ENCODE measurements around the gene SND1. TPM values are rescaled to one million over a fixed set of nuclear protein-coding genes. Genes with fewer than 3 reads are reported as not detected.
A peak's percentile ranks its signal among the peaks of the same experiment; 100 is the strongest.

Gene SND1
- total and polyA plus RNA-seq, 10 donors = 61.7 to 173 (median 116) TPM

DNA sequence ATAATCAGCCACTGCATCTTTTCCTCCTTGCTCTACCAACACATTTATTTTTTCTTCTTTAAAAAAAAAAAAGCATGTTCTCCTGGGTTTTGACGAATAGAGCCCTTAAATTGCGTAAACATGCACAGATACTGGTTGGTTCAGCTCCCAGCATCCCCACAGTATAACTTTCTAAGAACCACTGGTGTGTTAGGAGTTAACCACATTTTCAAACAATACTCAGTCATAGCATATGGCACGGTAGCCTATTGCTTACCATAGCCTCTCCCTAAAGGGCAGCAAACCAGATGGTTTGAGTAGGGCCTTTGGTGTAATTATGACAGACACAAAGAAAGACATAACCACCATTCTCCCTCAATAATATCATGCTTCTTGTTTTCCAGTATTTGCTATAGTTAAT, 234.3 kb downstream of the SND1 start:
- no peaks in the 10 kb centered on the region for H3K9me3 ChIP-seq
- no peak overlapping the region for H3K27ac ChIP-seq
- H3K4me3 ChIP-seq = no peak overlapping the region
- TF ChIP-seq, protein P1, sequence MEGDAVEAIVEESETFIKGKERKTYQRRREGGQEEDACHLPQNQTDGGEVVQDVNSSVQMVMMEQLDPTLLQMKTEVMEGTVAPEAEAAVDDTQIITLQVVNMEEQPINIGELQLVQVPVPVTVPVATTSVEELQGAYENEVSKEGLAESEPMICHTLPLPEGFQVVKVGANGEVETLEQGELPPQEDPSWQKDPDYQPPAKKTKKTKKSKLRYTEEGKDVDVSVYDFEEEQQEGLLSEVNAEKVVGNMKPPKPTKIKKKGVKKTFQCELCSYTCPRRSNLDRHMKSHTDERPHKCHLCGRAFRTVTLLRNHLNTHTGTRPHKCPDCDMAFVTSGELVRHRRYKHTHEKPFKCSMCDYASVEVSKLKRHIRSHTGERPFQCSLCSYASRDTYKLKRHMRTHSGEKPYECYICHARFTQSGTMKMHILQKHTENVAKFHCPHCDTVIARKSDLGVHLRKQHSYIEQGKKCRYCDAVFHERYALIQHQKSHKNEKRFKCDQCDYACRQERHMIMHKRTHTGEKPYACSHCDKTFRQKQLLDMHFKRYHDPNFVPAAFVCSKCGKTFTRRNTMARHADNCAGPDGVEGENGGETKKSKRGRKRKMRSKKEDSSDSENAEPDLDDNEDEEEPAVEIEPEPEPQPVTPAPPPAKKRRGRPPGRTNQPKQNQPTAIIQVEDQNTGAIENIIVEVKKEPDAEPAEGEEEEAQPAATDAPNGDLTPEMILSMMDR (IDR thresholded peaks at IDR 0.05 in 8 of 11, conservative IDR thresholded peaks at IDR 0.05 in 3 of 11) = no peak
- no peak for TF ChIP-seq POLR2A (IDR thresholded peaks at IDR 0.05)
- intact Hi-C loops (cut with DNase I; ENCODE audit: low total_unique reads) = no loop called here
- no peaks in the 10 kb centered on the region for H3K27me3 ChIP-seq (replicated peaks in 1 of 7)
- 74 to 83% (median 74%) methylated on average over 3 of the region's 3 CpGs for WGBS, 5 donors
- peaks cover 0 to 32% (median 15%) of the 10 kb centered on the region in 6 donors for H3K36me3 ChIP-seq
- H3K4me1 ChIP-seq = peaks cover 0 to 41% (median 16%) of the 10 kb centered on the region in 6 donors
- DNase-seq = no peak

DNA sequence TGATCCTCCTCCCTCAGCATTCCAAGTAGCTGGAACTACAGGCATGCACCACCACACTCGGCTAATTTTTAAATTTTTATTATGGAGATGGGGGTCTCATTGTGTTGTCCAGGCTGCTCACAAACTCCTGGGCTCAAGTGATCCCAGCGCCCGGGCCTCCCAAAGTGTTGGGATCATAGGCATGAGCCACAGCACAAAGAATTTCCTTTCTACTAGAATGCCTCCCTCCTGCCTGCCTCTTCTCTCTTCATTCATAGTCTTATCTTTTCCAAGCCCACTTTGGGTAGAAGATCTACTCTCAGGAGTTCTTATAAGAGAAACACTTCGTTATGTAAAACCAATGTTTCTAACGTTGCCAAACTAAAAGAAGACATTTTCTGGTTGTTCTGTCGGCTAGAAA, 235.1 kb downstream of the SND1 start:
- peaks cover 0 to 40% (median 15%) of the 10 kb centered on the region in 6 donors for H3K36me3 ChIP-seq
- peaks cover 0 to 37% (median 16%) of the 10 kb centered on the region in 6 donors for H3K4me1 ChIP-seq
- no peaks in the 10 kb centered on the region for H3K27me3 ChIP-seq (replicated peaks in 1 of 7)
- H3K9me3 ChIP-seq = no peaks in the 10 kb centered on the region
- DNase-seq = no peak
- no peak overlapping the region for H3K4me3 ChIP-seq
- TF ChIP-seq POLR2AphosphoS5 (IDR thresholded peaks at IDR 0.05) = no peak
- no peak for TF ChIP-seq POLR2A (IDR thresholded peaks at IDR 0.05)
- TF ChIP-seq, protein P1 (IDR thresholded peaks at IDR 0.05 in 8 of 11, conservative IDR thresholded peaks at IDR 0.05 in 3 of 11) = no peak
- 94 to 98% (median 95%) methylated on average over 6 of the region's 6 CpGs for WGBS, 5 donors
- no peak overlapping the region for H3K27ac ChIP-seq
- intact Hi-C loops (cut with DNase I; ENCODE audit: low total_unique reads) = no loop called here

DNA sequence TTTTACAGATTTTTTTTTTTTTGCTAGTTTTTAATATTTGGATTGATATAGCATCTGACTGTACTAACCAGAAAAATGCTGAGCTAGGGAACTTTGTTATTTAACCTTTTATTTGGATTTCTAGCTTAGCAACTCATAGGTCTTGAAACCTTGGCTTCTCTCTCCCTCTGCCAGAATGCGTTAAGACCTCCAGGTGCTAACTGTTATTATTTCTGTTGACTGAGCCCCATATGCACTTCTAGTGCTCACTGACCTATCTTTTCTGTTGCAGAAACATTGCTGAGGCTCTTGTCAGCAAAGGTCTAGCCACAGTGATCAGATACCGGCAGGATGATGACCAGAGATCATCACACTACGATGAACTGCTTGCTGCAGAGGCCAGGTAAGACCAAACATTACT, 235.6 kb downstream of the SND1 start:
- Histone ChIP-seq H3K27me3 (replicated peaks in 1 of 7) (no peaks in the 10 kb centered on the region), H3K27ac (peak overlapping the region in 5 of 8 donors; percentile 45 to 77 (median 68)), H3K9me3 (no peaks in the 10 kb centered on the region), H3K36me3 (peaks cover 0 to 46% (median 15%) of the 10 kb centered on the region in 6 donors), H3K4me1 (peaks cover 0 to 37% (median 17%) of the 10 kb centered on the region in 6 donors), H3K4me3 (no peak overlapping the region)
- TF ChIP-seq, protein P1 (IDR thresholded peaks at IDR 0.05 in 8 of 11, conservative IDR thresholded peaks at IDR 0.05 in 3 of 11) = no peak
- TF ChIP-seq POLR2A (IDR thresholded peaks at IDR 0.05) (no peak), POLR2AphosphoS5 (IDR thresholded peaks at IDR 0.05) (no peak)
- 76 to 86% (median 83%) methylated on average over 3 of the region's 3 CpGs for WGBS, 5 donors
- intact Hi-C loops (cut with DNase I; ENCODE audit: low total_unique reads) = no loop called here
- no peak for DNase-seq

DNA sequence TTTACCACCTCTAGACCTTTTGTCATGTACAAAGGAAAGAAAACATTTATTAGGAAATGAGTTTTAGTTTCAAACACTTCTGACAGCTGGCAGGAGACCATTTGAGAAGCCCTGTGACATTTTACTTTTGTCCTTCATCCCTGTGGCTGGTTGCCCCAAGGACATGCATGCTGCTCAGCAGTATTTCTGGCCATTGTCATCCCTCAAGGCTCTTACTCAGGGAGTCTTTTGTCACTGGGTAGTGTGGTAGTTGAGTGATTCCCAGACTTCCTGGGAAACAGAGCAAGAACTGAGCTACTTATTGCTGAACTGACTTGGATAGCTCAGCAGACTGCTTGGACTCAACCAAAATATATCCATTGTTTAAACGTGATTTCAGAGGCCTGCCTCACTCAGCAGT, 236.4 kb downstream of the SND1 start:
- H3K9me3 ChIP-seq = no peaks in the 10 kb centered on the region
- H3K36me3 ChIP-seq = peaks cover 0 to 52% (median 15%) of the 10 kb centered on the region in 6 donors
- no peaks in the 10 kb centered on the region for H3K27me3 ChIP-seq (replicated peaks in 1 of 7)
- H3K4me1 ChIP-seq = peaks cover 0 to 36% (median 13%) of the 10 kb centered on the region in 6 donors
- WGBS, 5 donors = 38 to 84% (median 63%) methylated on average over 1 of the region's 1 CpG
- intact Hi-C loops (cut with DNase I; ENCODE audit: low total_unique reads) = no loop called here
- peak overlapping the region in 6 of 8 donors; percentile 53 to 77 (median 68) for H3K27ac ChIP-seq
- no peak for TF ChIP-seq POLR2A (IDR thresholded peaks at IDR 0.05)
- peak in 1 of 3 donors; percentile 63 for TF ChIP-seq POLR2AphosphoS5 (IDR thresholded peaks at IDR 0.05)
- TF ChIP-seq, protein P1 (IDR thresholded peaks at IDR 0.05 in 8 of 11, conservative IDR thresholded peaks at IDR 0.05 in 3 of 11) = no peak
- DNase-seq = no peak
- H3K4me3 ChIP-seq = no peak overlapping the region
